Activated T-helper 2 cell treated with anti-CD3 and anti-CD28 coated beads, Interferon-gamma antibody, Interleukin-2, Interleukin-4, amounts not matched to agents 10 μg/mL and 5 μg/mL and 100 μg/mL, durations not matched to agents 14 hours and 24 hours and 36 hours (primary cell): ENCODE measurements around the gene PTN. TPM values are rescaled to one million over a fixed set of nuclear protein-coding genes. Genes with fewer than 3 reads are reported as not detected.

Experiments used
- DNase-seq: peaks from one replicate; pipeline ENCODE4 v3.0.0; 2021; ENCODE audit warnings: low spot score
- H3K27ac Mint-ChIP-seq: one replicate; pipeline ENCODE4 v1.8.0; 2021; ENCODE audit warnings: mixed read lengths
- H3K27me3 Mint-ChIP-seq: one replicate; pipeline ENCODE4 v1.8.0; 2021; ENCODE audit warnings: low read depth, mixed read lengths
- H3K36me3 Mint-ChIP-seq: one replicate; pipeline ENCODE4 v1.8.0; 2021; ENCODE audit warnings: low read depth, mixed read lengths
- H3K4me1 Mint-ChIP-seq: one replicate; pipeline ENCODE4 v1.8.0; 2021; ENCODE audit warnings: low read depth, mixed read lengths
- H3K4me3 Mint-ChIP-seq: one replicate; pipeline ENCODE4 v1.8.0; 2021; ENCODE audit warnings: low read depth, mild to moderate bottlenecking, moderate library complexity, mixed read lengths
- H3K9me3 Mint-ChIP-seq: one replicate; pipeline ENCODE4 v1.8.0; 2021; ENCODE audit warnings: mixed read lengths
- intact Hi-C: fragments of 100-400 bp; cut with micrococcal nuclease; formaldehyde crosslinking; loops from one replicate; pipeline ENCODE4 v1.15.1; 2023
- total RNA-seq: library from RNA; stranded (reverse); gene quantifications from 2 replicates; pipeline ENCODE4 v1.2.3, GENCODE V29; 2022

Gene PTN
- 0.11 and 0.18 TPM in 2 replicates for total RNA-seq

- intact Hi-C loops: no loop called here
- H3K4me3 Mint-ChIP-seq: no peak within 1 kb of the TSS
- peaks cover 2% of the 10 kb centered on the region for H3K27me3 Mint-ChIP-seq
- no peak for DNase-seq
- H3K27ac Mint-ChIP-seq: no peak within 1 kb of the TSS
- H3K36me3 Mint-ChIP-seq: no peaks in the 10 kb centered on the region
- peaks cover 3% of the 10 kb centered on the region for H3K9me3 Mint-ChIP-seq
- H3K4me1 Mint-ChIP-seq: no peaks in the 10 kb centered on the region
Observed at GRCh38 chr7:137343281-137343841, at the start of gene PTN. Gene PTN (minus strand): TSS chr7:137343733. CDS start chr7:137254973, 88,760 bp downstream.

- DNase-seq: no peak
- Mint-ChIP-seq H3K4me1 (no peaks in the 10 kb centered on the region), H3K4me3 (no peak overlapping the region), H3K27ac (no peak overlapping the region), H3K27me3 (no peaks in the 10 kb centered on the region), H3K36me3 (no peaks in the 10 kb centered on the region), H3K9me3 (no peaks in the 10 kb centered on the region)
- intact Hi-C loops: no loop called here
Observed at GRCh38 chr7:137390076-137390475, 46.5 kb upstream of the PTN start.

- DNase-seq: no peak
- intact Hi-C loops: no loop called here
- Mint-ChIP-seq H3K36me3 (no peaks in the 10 kb centered on the region), H3K4me3 (no peak overlapping the region), H3K4me1 (no peaks in the 10 kb centered on the region), H3K27ac (no peak overlapping the region), H3K9me3 (no peaks in the 10 kb centered on the region), H3K27me3 (no peaks in the 10 kb centered on the region)
Observed at GRCh38 chr7:137388916-137389315, 45.4 kb upstream of the PTN start.

GRCh38 chr7:137386966-137387365 is 43.4 kb upstream of the PTN start:
- Mint-ChIP-seq H3K9me3 (no peaks in the 10 kb centered on the region), H3K4me3 (no peak overlapping the region), H3K4me1 (no peaks in the 10 kb centered on the region), H3K36me3 (no peaks in the 10 kb centered on the region), H3K27me3 (no peaks in the 10 kb centered on the region), H3K27ac (no peak overlapping the region)
- intact Hi-C loops: no loop called here
- DNase-seq: no peak

- Mint-ChIP-seq H3K36me3 (no peaks in the 10 kb centered on the region), H3K4me1 (no peaks in the 10 kb centered on the region), H3K9me3 (no peaks in the 10 kb centered on the region), H3K4me3 (no peak overlapping the region), H3K27ac (no peak overlapping the region), H3K27me3 (no peaks in the 10 kb centered on the region)
- no peak for DNase-seq
- intact Hi-C loops: no loop called here
Observed at GRCh38 chr7:137381045-137381444, 37.5 kb upstream of the PTN start.

GRCh38 chr7:137373507-137373906 is 30.0 kb upstream of the PTN start:
- no peaks in the 10 kb centered on the region for H3K36me3 Mint-ChIP-seq
- H3K27ac Mint-ChIP-seq: no peak overlapping the region
- intact Hi-C loops: no loop called here

GRCh38 chr7:137371616-137372015 is 28.1 kb upstream of the PTN start:
- Mint-ChIP-seq H3K36me3 (no peaks in the 10 kb centered on the region), H3K4me1 (no peaks in the 10 kb centered on the region), H3K27ac (no peak overlapping the region), H3K9me3 (no peaks in the 10 kb centered on the region), H3K4me3 (no peak overlapping the region), H3K27me3 (no peaks in the 10 kb centered on the region)
- DNase-seq: no peak
- intact Hi-C loops: no loop called here

More at GRCh38 chr7:137373507-137373906, 30.0 kb upstream of the PTN start:
- DNase-seq: no peak
- Mint-ChIP-seq H3K4me1 (no peaks in the 10 kb centered on the region), H3K9me3 (no peaks in the 10 kb centered on the region), H3K27me3 (no peaks in the 10 kb centered on the region), H3K4me3 (no peak overlapping the region)

- no peaks in the 10 kb centered on the region for H3K4me1 Mint-ChIP-seq
- intact Hi-C loops: no loop called here
- no peak for DNase-seq
- H3K36me3 Mint-ChIP-seq: no peaks in the 10 kb centered on the region
- no peak overlapping the region for H3K27ac Mint-ChIP-seq
- H3K4me3 Mint-ChIP-seq: no peak overlapping the region
- no peaks in the 10 kb centered on the region for H3K27me3 Mint-ChIP-seq
- peaks cover 15% of the 10 kb centered on the region for H3K9me3 Mint-ChIP-seq
Observed at GRCh38 chr7:137366995-137367394, 23.5 kb upstream of the PTN start.

- Mint-ChIP-seq H3K9me3 (peaks cover 40% of the 10 kb centered on the region), H3K27ac (no peak overlapping the region), H3K27me3 (no peaks in the 10 kb centered on the region), H3K36me3 (no peaks in the 10 kb centered on the region), H3K4me3 (no peak overlapping the region), H3K4me1 (no peaks in the 10 kb centered on the region)
- intact Hi-C loops: no loop called here
- no peak for DNase-seq
Observed at GRCh38 chr7:137363683-137364082, 20.1 kb upstream of the PTN start.

GRCh38 chr7:137360087-137360679 is 16.6 kb upstream of the PTN start:
- intact Hi-C loops: no loop called here
- H3K27ac Mint-ChIP-seq: no peak overlapping the region

GRCh38 chr7:137354961-137355360 is 11.4 kb upstream of the PTN start:
- intact Hi-C loops: no loop called here
- H3K36me3 Mint-ChIP-seq: no peaks in the 10 kb centered on the region
- no peaks in the 10 kb centered on the region for H3K27me3 Mint-ChIP-seq
- no peaks in the 10 kb centered on the region for H3K4me1 Mint-ChIP-seq
- H3K9me3 Mint-ChIP-seq: peaks cover 12% of the 10 kb centered on the region
- no peak overlapping the region for H3K4me3 Mint-ChIP-seq
- no peak overlapping the region for H3K27ac Mint-ChIP-seq
- DNase-seq: no peak

More at GRCh38 chr7:137360087-137360679, 16.6 kb upstream of the PTN start:
- Mint-ChIP-seq H3K9me3 (peaks cover 46% of the 10 kb centered on the region), H3K4me1 (no peaks in the 10 kb centered on the region), H3K27me3 (no peaks in the 10 kb centered on the region), H3K4me3 (no peak overlapping the region), H3K36me3 (no peaks in the 10 kb centered on the region)
- no peak for DNase-seq

GRCh38 chr7:137354396-137354795 is 10.9 kb upstream of the PTN start:
- H3K4me1 Mint-ChIP-seq: no peaks in the 10 kb centered on the region

GRCh38 chr7:137351941-137352340 is 8.4 kb upstream of the PTN start:
- Mint-ChIP-seq H3K27me3 (no peaks in the 10 kb centered on the region), H3K4me3 (no peak overlapping the region), H3K9me3 (no peaks in the 10 kb centered on the region), H3K27ac (no peak overlapping the region), H3K4me1 (no peaks in the 10 kb centered on the region), H3K36me3 (no peaks in the 10 kb centered on the region)
- intact Hi-C loops: no loop called here
- DNase-seq: no peak

More at GRCh38 chr7:137354396-137354795, 10.9 kb upstream of the PTN start:
- Mint-ChIP-seq H3K36me3 (no peaks in the 10 kb centered on the region), H3K27ac (no peak overlapping the region), H3K4me3 (no peak overlapping the region), H3K9me3 (peaks cover 7% of the 10 kb centered on the region), H3K27me3 (no peaks in the 10 kb centered on the region)
- no peak for DNase-seq
- intact Hi-C loops: no loop called here
